Fibroblast of lung (primary cell): ENCODE measurements around the gene YIPF4. TPM values are rescaled to one million over a fixed set of nuclear protein-coding genes. Genes with fewer than 3 reads are reported as not detected.
A peak's percentile ranks its signal among the peaks of the same experiment; 100 is the strongest.
"Not testable (repeated sequence)": the region's sequence is repeated elsewhere in the genome, so short reads cannot be mapped to it uniquely, and the experiment has no call there.

Source experiments
- DNase-seq, 2 donors: peaks; one replicate each; pipeline versions ENCODE4 v3.0.0 to v3.0.0-alpha.2; 2010; ENCODE audit warnings: low read depth in 2 of 2
- H2AFZ ChIP-seq: 2 replicates; pipeline ENCODE4 v1.5.1; 2012; ENCODE audit warnings: low read length, control low read depth, inconsistent platforms
- H3K27ac ChIP-seq: 2 replicates; pipeline ENCODE4 v1.5.1; 2011; ENCODE audit warnings: low read length, control low read depth; ENCODE audit not compliant: insufficient read depth
- H3K27me3 ChIP-seq: 2 replicates; pipeline ENCODE4 v1.5.1; 2011; ENCODE audit warnings: mild to moderate bottlenecking, low read length; ENCODE audit not compliant: control insufficient read depth, insufficient read depth
- H3K36me3 ChIP-seq: 2 replicates; pipeline ENCODE4 v1.5.1; 2011; ENCODE audit warnings: low read length; ENCODE audit not compliant: control insufficient read depth, insufficient read depth
- H3K4me1 ChIP-seq: 2 replicates; pipeline ENCODE4 v1.5.1; 2011; ENCODE audit warnings: low read length; ENCODE audit not compliant: control insufficient read depth, insufficient read depth; ENCODE audit errors: extremely low read depth
- H3K4me2 ChIP-seq: 2 replicates; pipeline ENCODE4 v1.5.1; 2011; ENCODE audit warnings: low read length, control low read depth; ENCODE audit not compliant: insufficient read depth; ENCODE audit errors: extremely low read depth
- H3K4me3 ChIP-seq, 4 experiments: fragments of 200-600 bp in 1 of 4; sonication (generic) in 1 of 4; replicated peaks in 1 of 4; 2 replicates each; pipeline ENCODE4 v1.5.1; 2011 to 2016; ENCODE audit warnings: low read length in 4 of 4, low read depth in 3 of 4, mild to moderate bottlenecking in 3 of 4, control low read depth in 2 of 4, inconsistent platforms in 1 of 4, mixed read lengths in 1 of 4; ENCODE audit not compliant: insufficient read depth in 1 of 4; ENCODE audit errors: control extremely low read depth in 1 of 4
- H3K79me2 ChIP-seq: 2 replicates; pipeline ENCODE4 v1.5.1; 2012; ENCODE audit warnings: mild to moderate bottlenecking, low read length, inconsistent platforms; ENCODE audit not compliant: control insufficient read depth, insufficient read depth
- H3K9ac ChIP-seq: 2 replicates; pipeline ENCODE4 v1.5.1; 2011; ENCODE audit warnings: mild to moderate bottlenecking, low read length, control low read depth; ENCODE audit not compliant: insufficient read depth
- H3K9me3 ChIP-seq: 2 replicates; pipeline ENCODE4 v1.5.1; 2012; ENCODE audit warnings: low read depth, low read length; ENCODE audit not compliant: control insufficient read depth, insufficient read depth
- H4K20me1 ChIP-seq: 2 replicates; pipeline ENCODE4 v1.5.1; 2011; ENCODE audit warnings: low read length; ENCODE audit not compliant: control insufficient read depth, insufficient read depth; ENCODE audit errors: extremely low read depth
- EZH2 ChIP-seq: IDR thresholded peaks from 2 replicates; pipeline ENCODE4 v1.5.1; 2012; ENCODE audit warnings: low read length, control low read depth, mild to moderate bottlenecking; ENCODE audit errors: missing control alignments
- polyA plus RNA-seq, 2 donors: library from polyadenylated mRNA; depleted of rRNA in 1 of 2; stranded (reverse) in 1 of 2; unstranded in 1 of 2; fragments of >200 nt; gene quantifications; 2 replicates each; pipeline ENCODE4 v1.2.1, GENCODE V29; 2011 to 2012; ENCODE audit warnings: missing spikeins in 1 of 2
- total RNA-seq: library from RNA; depleted of rRNA; stranded (reverse); fragments of >200 nt; gene quantifications from 2 replicates; pipeline ENCODE4 v1.2.1, GENCODE V29; 2014
- TF ChIP-seq, protein P1 (sequence below), 2 donors: IDR thresholded peaks in 1 of 2; conservative IDR thresholded peaks in 1 of 2; 1 replicate in 1 of 2; 2 replicates in 1 of 2; pipeline ENCODE4 v1.5.1; 2011 to 2012; ENCODE audit warnings: low read length in 2 of 2, control low read depth in 1 of 2, inconsistent platforms in 1 of 2, low read depth in 1 of 2, mild to moderate bottlenecking in 1 of 2

The YIPF4 gene
- total and polyA plus RNA-seq, 2 donors (not counting 1 experiment from before 2014, with no cell fraction given) = 17.2 to 23.3 TPM

DNA sequence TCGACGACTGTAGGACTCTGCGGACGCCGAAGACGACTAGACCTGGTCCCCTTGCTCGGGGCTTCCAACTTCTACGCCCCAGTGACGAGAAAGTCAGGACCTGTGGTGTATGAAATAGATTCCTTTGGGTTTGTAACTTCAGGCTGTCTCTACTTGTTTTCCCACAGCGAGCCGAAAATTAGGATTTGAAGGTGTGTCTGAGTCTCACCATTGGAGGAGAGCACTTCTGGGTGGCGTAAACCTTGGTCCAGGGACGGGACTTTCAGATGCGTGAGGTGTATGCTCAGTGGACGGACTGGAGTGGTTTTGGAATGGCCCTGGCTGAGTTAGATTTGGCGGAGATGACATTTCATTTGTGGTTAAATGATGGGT lies 80.4 kb downstream of the YIPF4 start:
- H3K36me3 ChIP-seq = peaks cover 1% of the 10 kb centered on the region
- peak overlapping the region; percentile 99 for H3K9ac ChIP-seq
- peak overlapping the region; percentile 99 for H3K4me2 ChIP-seq
- H3K9me3 ChIP-seq = no peaks in the 10 kb centered on the region
- H3K27me3 ChIP-seq = no peaks in the 10 kb centered on the region
- TF ChIP-seq, protein P1, sequence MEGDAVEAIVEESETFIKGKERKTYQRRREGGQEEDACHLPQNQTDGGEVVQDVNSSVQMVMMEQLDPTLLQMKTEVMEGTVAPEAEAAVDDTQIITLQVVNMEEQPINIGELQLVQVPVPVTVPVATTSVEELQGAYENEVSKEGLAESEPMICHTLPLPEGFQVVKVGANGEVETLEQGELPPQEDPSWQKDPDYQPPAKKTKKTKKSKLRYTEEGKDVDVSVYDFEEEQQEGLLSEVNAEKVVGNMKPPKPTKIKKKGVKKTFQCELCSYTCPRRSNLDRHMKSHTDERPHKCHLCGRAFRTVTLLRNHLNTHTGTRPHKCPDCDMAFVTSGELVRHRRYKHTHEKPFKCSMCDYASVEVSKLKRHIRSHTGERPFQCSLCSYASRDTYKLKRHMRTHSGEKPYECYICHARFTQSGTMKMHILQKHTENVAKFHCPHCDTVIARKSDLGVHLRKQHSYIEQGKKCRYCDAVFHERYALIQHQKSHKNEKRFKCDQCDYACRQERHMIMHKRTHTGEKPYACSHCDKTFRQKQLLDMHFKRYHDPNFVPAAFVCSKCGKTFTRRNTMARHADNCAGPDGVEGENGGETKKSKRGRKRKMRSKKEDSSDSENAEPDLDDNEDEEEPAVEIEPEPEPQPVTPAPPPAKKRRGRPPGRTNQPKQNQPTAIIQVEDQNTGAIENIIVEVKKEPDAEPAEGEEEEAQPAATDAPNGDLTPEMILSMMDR (conservative IDR thresholded peaks at IDR 0.05 in 1 of 2, IDR thresholded peaks at IDR 0.05 in 1 of 2; ENCODE audit: low read depth in 1 of 2, low read length in 2 of 2) = no peak
- no peak for TF ChIP-seq EZH2
- H3K4me1 ChIP-seq = peaks cover 3% of the 10 kb centered on the region
- peaks cover 60% of the 10 kb centered on the region for H3K79me2 ChIP-seq
- H3K27ac ChIP-seq = peak overlapping the region; percentile 99
- no peak overlapping the region for H2AFZ ChIP-seq
- no peaks in the 10 kb centered on the region for H4K20me1 ChIP-seq
- peak; percentile 23 to 43 for DNase-seq
- H3K4me3 ChIP-seq = peak overlapping the region; percentile 97 to 99 (median 98)

DNA sequence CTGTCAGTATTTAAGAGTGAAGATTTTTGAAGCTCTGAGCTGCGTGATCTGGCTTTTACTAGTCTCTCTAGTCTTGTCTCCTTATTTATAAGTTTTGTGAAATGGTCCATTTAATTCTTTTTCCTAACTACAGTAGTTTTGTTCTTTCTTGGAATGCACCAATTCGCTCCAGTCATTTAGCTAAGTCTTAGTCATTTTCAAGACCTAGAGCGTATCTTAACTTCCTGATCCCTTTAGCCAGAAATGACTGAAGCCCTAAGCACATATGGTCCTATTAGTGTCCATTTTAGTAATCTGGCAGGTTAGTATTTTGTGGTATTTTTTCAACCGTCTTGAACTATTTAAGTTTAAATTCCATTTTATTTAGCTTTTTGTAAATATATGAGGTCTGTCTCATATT lies 82.7 kb downstream of the YIPF4 start:
- no peak overlapping the region for H3K9ac ChIP-seq
- H3K4me1 ChIP-seq = peaks cover 3% of the 10 kb centered on the region
- H3K36me3 ChIP-seq = peaks cover 1% of the 10 kb centered on the region
- TF ChIP-seq EZH2 = no peak
- TF ChIP-seq, protein P1 (conservative IDR thresholded peaks at IDR 0.05 in 1 of 2, IDR thresholded peaks at IDR 0.05 in 1 of 2; ENCODE audit: low read depth in 1 of 2, low read length in 2 of 2) = no peak
- no peak overlapping the region for H2AFZ ChIP-seq
- peak; percentile 12 to 66 for DNase-seq
- no peaks in the 10 kb centered on the region for H3K27me3 ChIP-seq
- peaks cover 6% of the 10 kb centered on the region for H4K20me1 ChIP-seq
- peak overlapping the region in 2 of 4 experiments; percentile 2 to 30 for H3K4me3 ChIP-seq
- H3K4me2 ChIP-seq = peak overlapping the region; percentile 51
- H3K9me3 ChIP-seq = no peaks in the 10 kb centered on the region
- peaks cover 82% of the 10 kb centered on the region for H3K79me2 ChIP-seq
- no peak overlapping the region for H3K27ac ChIP-seq

DNA sequence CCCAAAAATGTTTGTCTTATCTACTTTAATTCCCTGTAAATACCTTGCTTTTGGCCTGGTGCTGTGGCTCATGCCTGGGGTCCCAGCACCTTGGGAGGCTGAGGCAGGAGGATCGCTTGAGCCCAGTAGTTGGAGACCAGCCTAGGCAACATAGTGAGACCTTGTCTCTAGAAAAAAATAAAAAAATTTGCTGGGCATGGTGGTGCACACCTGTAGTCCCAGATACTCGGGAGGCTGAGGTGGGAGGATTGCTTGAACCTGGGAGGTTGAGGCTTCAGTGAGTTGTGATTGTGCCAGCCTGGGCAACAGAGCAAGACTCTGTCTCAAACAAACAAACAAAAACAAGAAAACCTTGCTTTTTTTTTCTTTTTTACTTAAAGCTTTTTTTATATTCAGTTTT lies 85.3 kb downstream of the YIPF4 start:
- not testable (repeated sequence) for H3K27me3 ChIP-seq, H4K20me1 ChIP-seq, H2AFZ ChIP-seq, H3K4me2 ChIP-seq, H3K36me3 ChIP-seq, DNase-seq, H3K27ac ChIP-seq, H3K9ac ChIP-seq, H3K9me3 ChIP-seq, H3K4me3 ChIP-seq, H3K4me1 ChIP-seq
- H3K79me2 ChIP-seq = peaks cover 98% of the 10 kb centered on the region
